Neuronal stem cell (in vitro differentiated cells): ENCODE measurements around the gene CFAP43.

Experiments
- DNase-seq: peaks from one replicate; pipeline ENCODE4 v3.0.0-alpha.2; 2013; ENCODE audit warnings: low spot score
- H2AFZ ChIP-seq: one replicate; pipeline ENCODE4 v1.6.1; 2013; ENCODE audit warnings: mild to moderate bottlenecking, low read length, inconsistent platforms
- H2AK5ac ChIP-seq: 2 replicates; pipeline ENCODE4 v1.6.1; 2013; ENCODE audit warnings: low read depth, mild to moderate bottlenecking, inconsistent platforms, low read length, moderate library complexity, mixed read lengths
- H2BK120ac ChIP-seq: 2 replicates; pipeline ENCODE4 v1.6.1; 2013; ENCODE audit warnings: low read depth, mild to moderate bottlenecking, inconsistent platforms, low read length, moderate library complexity, mixed read lengths
- H2BK12ac ChIP-seq: one replicate; pipeline ENCODE4 v1.6.1; 2013; ENCODE audit warnings: low read length, inconsistent platforms
- H2BK15ac ChIP-seq: 2 replicates; pipeline ENCODE4 v1.6.1; 2013; ENCODE audit warnings: mild to moderate bottlenecking, low read length, inconsistent platforms, mixed read lengths
- H2BK5ac ChIP-seq: one replicate; pipeline ENCODE4 v1.6.1; 2013; ENCODE audit warnings: inconsistent platforms, mild to moderate bottlenecking, low read length, moderate library complexity
- H3K14ac ChIP-seq: one replicate; pipeline ENCODE4 v1.6.1; 2013; ENCODE audit warnings: low read length, inconsistent platforms
- H3K18ac ChIP-seq: 2 replicates; pipeline ENCODE4 v1.6.1; 2013; ENCODE audit warnings: low read length, inconsistent platforms
- H3K23ac ChIP-seq: 2 replicates; pipeline ENCODE4 v1.6.1; 2013; ENCODE audit warnings: low read depth, mild to moderate bottlenecking, mixed read lengths, low read length, inconsistent platforms; ENCODE audit not compliant: poor library complexity
- H3K27ac ChIP-seq: replicated peaks from 3 replicates; pipeline ENCODE4 v1.5.1; 2013; ENCODE audit warnings: low read length, inconsistent platforms
- H3K27me3 ChIP-seq, 3 experiments: 2 replicates each; pipeline ENCODE4 v1.6.1; 2013; ENCODE audit warnings: low read length in 3 of 3, mild to moderate bottlenecking in 2 of 3, inconsistent platforms in 1 of 3, low read depth in 1 of 3, mixed read lengths in 1 of 3, moderate library complexity in 1 of 3; ENCODE audit not compliant: control insufficient read depth in 3 of 3, insufficient read depth in 3 of 3
- H3K36me3 ChIP-seq, 2 donors: replicated peaks in 1 of 2; 2 replicates each; pipeline ENCODE4 v1.6.1; 2013; ENCODE audit warnings: low read length in 2 of 2; ENCODE audit not compliant: control insufficient read depth in 2 of 2, insufficient read depth in 2 of 2
- H3K4ac ChIP-seq: 2 replicates; pipeline ENCODE4 v1.6.1; 2013; ENCODE audit warnings: inconsistent platforms, mild to moderate bottlenecking, low read length, moderate library complexity
- H3K4me1 ChIP-seq, 2 donors: 1 replicate in 1 of 2; 2 replicates in 1 of 2; pipeline ENCODE4 v1.6.1; 2013; ENCODE audit warnings: low read length in 2 of 2, low read depth in 1 of 2; ENCODE audit not compliant: control insufficient read depth in 2 of 2, insufficient read depth in 1 of 2
- H3K4me2 ChIP-seq: one replicate; pipeline ENCODE4 v1.6.1; 2013; ENCODE audit warnings: mild to moderate bottlenecking, low read length, inconsistent platforms; ENCODE audit not compliant: insufficient read depth, poor library complexity, severe bottlenecking
- H3K4me3 ChIP-seq, 2 donors: 2 replicates each; pipeline ENCODE4 v1.5.1; 2013; ENCODE audit warnings: low read length in 2 of 2, mild to moderate bottlenecking in 2 of 2, inconsistent platforms in 1 of 2, moderate library complexity in 1 of 2
- H3K79me1 ChIP-seq: one replicate; pipeline ENCODE4 v1.6.1; 2013; ENCODE audit warnings: low read depth, mild to moderate bottlenecking, inconsistent platforms, low read length, moderate library complexity
- H3K9ac ChIP-seq: one replicate; pipeline ENCODE4 v1.6.1; 2013; ENCODE audit warnings: mild to moderate bottlenecking, low read depth, low read length, inconsistent platforms; ENCODE audit not compliant: poor library complexity
- H3K9me3 ChIP-seq, 2 donors: replicated peaks in 1 of 2; 2 replicates each; pipeline versions ENCODE3 to v1.6.1; 2013; ENCODE audit warnings: low read length in 2 of 2, mild to moderate bottlenecking in 2 of 2, inconsistent platforms in 1 of 2, low read depth in 1 of 2, mixed read lengths in 1 of 2, moderate library complexity in 1 of 2; ENCODE audit not compliant: control insufficient read depth in 2 of 2, insufficient read depth in 1 of 2
- H4K8ac ChIP-seq: one replicate; pipeline ENCODE4 v1.6.1; 2013; ENCODE audit warnings: low read depth, mild to moderate bottlenecking, inconsistent platforms, low read length, moderate library complexity
- H4K91ac ChIP-seq: one replicate; pipeline ENCODE4 v1.6.1; 2013; ENCODE audit warnings: low read length, low read depth, mild to moderate bottlenecking, inconsistent platforms; ENCODE audit not compliant: poor library complexity
- WGBS, 2 donors: extraction: QIAGEN DNeasy Blood & Tissue Kit; methylation state at CpG; one replicate each; pipeline ENCODE4 v1.1.7; 2013; ENCODE audit warnings: missing lambda C conversion rate in 2 of 2, mixed read lengths in 1 of 2; ENCODE audit not compliant: insufficient read length in 2 of 2, insufficient replicate concordance in 1 of 2; ENCODE audit errors: extremely low coverage in 2 of 2; 5-methylcytosine and 5-hydroxymethylcytosine counted together

The CFAP43 gene

GRCh38 chr10:104276192-104276591 is 44.0 kb upstream of the CFAP43 start:
- H4K8ac ChIP-seq, result no peak overlapping the region
- H4K91ac ChIP-seq, result no peak overlapping the region
- H3K27ac ChIP-seq, result no peak overlapping the region
- no peak overlapping the region for H2BK5ac ChIP-seq
- H3K4me1 ChIP-seq, result peaks cover 0 to 2% of the 10 kb centered on the region in 2 donors
- no peaks in the 10 kb centered on the region for H3K9me3 ChIP-seq
- H2BK120ac ChIP-seq, result no peak overlapping the region
- H3K79me1 ChIP-seq, result no peaks in the 10 kb centered on the region
- no peak overlapping the region for H3K4me3 ChIP-seq
- no peak overlapping the region for H2AK5ac ChIP-seq
- H3K23ac ChIP-seq, result no peak overlapping the region
- no peak for DNase-seq
- H2BK15ac ChIP-seq, result no peak overlapping the region
- H2AFZ ChIP-seq, result no peak overlapping the region
- H3K36me3 ChIP-seq, result no peaks in the 10 kb centered on the region
- no peak overlapping the region for H2BK12ac ChIP-seq
- H3K4me2 ChIP-seq, result no peak overlapping the region
- peaks cover 0 to 8% (median 3%) of the 10 kb centered on the region in 3 experiments for H3K27me3 ChIP-seq
- H3K4ac ChIP-seq, result no peak overlapping the region
- H3K14ac ChIP-seq, result no peak overlapping the region
- H3K18ac ChIP-seq, result no peak overlapping the region
- H3K9ac ChIP-seq, result no peak overlapping the region
- WGBS, 2 donors, result no CpG with 5 or more reads among the region's 1 CpG

- Histone ChIP-seq H3K18ac (peak overlapping the region; percentile 80), H2BK12ac (no peak overlapping the region), H3K27me3 (peaks cover 0 to 8% (median 3%) of the 10 kb centered on the region in 3 experiments), H3K4me2 (peak overlapping the region; percentile 65), H3K14ac (no peak overlapping the region), H2BK120ac (peak overlapping the region; percentile 84), H3K4me3 (peak overlapping the region in 1 of 2 donors; percentile 21), H3K9ac (no peak overlapping the region), H2AFZ (peak overlapping the region; percentile 61), H3K79me1 (no peaks in the 10 kb centered on the region), H4K8ac (no peak overlapping the region), H2BK15ac (no peak overlapping the region), H2AK5ac (peak overlapping the region; percentile 34), H3K4ac (peak overlapping the region; percentile 23), H4K91ac (no peak overlapping the region), H3K23ac (peak overlapping the region; percentile 44), H3K27ac (no peak overlapping the region), H2BK5ac (no peak overlapping the region), H3K4me1 (peaks cover 0 to 2% of the 10 kb centered on the region in 2 donors), H3K9me3 (no peaks in the 10 kb centered on the region), H3K36me3 (no peaks in the 10 kb centered on the region)
- no CpG with 5 or more reads among the region's 42 CpGs for WGBS, 2 donors
- no peak for DNase-seq
Measured at GRCh38 chr10:104274762-104275721, 42.9 kb upstream of the CFAP43 start.

DNA sequence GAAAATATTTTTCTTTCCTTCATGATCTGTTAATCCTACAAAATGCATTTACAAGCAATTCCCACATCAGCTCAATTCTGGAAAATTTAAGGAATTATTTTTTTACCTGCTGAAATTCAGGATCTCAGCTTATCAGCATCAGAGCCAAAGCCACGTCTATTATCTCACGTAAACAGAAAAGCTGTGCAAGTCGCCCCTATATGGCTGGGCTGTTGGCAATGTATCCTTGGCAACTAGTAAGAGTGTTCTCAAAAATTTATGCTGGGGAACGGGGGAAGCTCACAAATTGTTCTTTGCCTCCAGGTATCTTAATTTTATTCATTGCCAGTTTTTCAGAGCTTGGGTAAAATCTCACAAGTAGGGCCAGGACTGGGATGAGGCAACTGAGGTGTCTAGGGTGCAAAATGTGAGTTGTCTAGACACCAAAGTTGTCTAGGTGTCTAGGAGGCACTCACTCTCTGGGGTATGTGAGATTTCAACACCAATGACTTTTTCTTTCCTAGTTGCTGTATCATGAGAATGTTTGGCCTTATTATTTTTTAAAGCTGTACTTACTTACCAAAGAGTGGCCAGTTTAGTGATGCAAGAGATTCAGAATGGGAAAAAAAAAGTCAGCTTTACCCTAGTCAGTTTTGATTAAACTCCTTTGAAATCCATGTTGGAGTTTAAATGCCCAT is 41.9 kb upstream of the CFAP43 start:
- Histone ChIP-seq H3K27ac (no peak overlapping the region), H3K79me1 (no peaks in the 10 kb centered on the region)

GRCh38 chr10:104273286-104273685 is 41.1 kb upstream of the CFAP43 start:
- no peak for DNase-seq
- Histone ChIP-seq H2AK5ac (no peak overlapping the region), H3K36me3 (peaks cover 0 to 2% of the 10 kb centered on the region in 2 donors), H3K23ac (no peak overlapping the region), H2AFZ (no peak overlapping the region), H3K14ac (no peak overlapping the region), H3K4me1 (peaks cover 2 to 4% of the 10 kb centered on the region in 2 donors), H2BK5ac (no peak overlapping the region), H2BK12ac (no peak overlapping the region), H2BK15ac (no peak overlapping the region), H4K8ac (no peak overlapping the region), H3K18ac (no peak overlapping the region), H2BK120ac (no peak overlapping the region), H4K91ac (no peak overlapping the region), H3K79me1 (no peaks in the 10 kb centered on the region), H3K9me3 (no peaks in the 10 kb centered on the region), H3K27ac (no peak overlapping the region), H3K4me3 (no peak overlapping the region), H3K27me3 (peaks cover 0 to 8% (median 3%) of the 10 kb centered on the region in 3 experiments), H3K4me2 (no peak overlapping the region), H3K4ac (no peak overlapping the region), H3K9ac (no peak overlapping the region)
- WGBS, 2 donors, result no CpG with 5 or more reads among the region's 1 CpG

More for the DNA sequence above, 41.9 kb upstream of the CFAP43 start:
- Histone ChIP-seq H2AK5ac (no peak overlapping the region), H3K4me2 (no peak overlapping the region), H4K91ac (no peak overlapping the region), H2AFZ (peak overlapping the region; percentile 61), H3K27me3 (peaks cover 0 to 8% (median 3%) of the 10 kb centered on the region in 3 experiments), H3K18ac (no peak overlapping the region), H3K4me3 (no peak overlapping the region), H3K9ac (no peak overlapping the region), H3K4me1 (peaks cover 2 to 4% of the 10 kb centered on the region in 2 donors), H2BK12ac (no peak overlapping the region), H2BK5ac (no peak overlapping the region), H4K8ac (no peak overlapping the region), H2BK15ac (no peak overlapping the region), H3K23ac (no peak overlapping the region), H2BK120ac (no peak overlapping the region), H3K4ac (no peak overlapping the region), H3K36me3 (no peaks in the 10 kb centered on the region), H3K9me3 (no peaks in the 10 kb centered on the region), H3K14ac (no peak overlapping the region)
- no peak for DNase-seq
- no CpG with 5 or more reads among the region's 4 CpGs for WGBS, 2 donors
